Umbilical cord (tissue), 2 donors: Measurements from ENCODE around the gene SHOX. TPM values are rescaled to one million over a fixed set of nuclear protein-coding genes. Genes with fewer than 3 reads are reported as not detected.
"Not testable (repeated sequence)": the region's sequence is repeated elsewhere in the genome, so short reads cannot be mapped to it uniquely, and the experiment has no call there.

Experiments
- DNase-seq: peaks from one replicate; pipeline ENCODE4 v3.0.0-alpha.2; 2015; ENCODE audit warnings: low spot score
- total RNA-seq: library from RNA; depleted of rRNA; stranded (reverse); fragments of >200 nt; gene quantifications from one replicate; pipeline ENCODE4 v1.2.3, GENCODE V29; 2014; ENCODE audit warnings: low replicate concordance; ENCODE audit not compliant: insufficient read depth

The SHOX gene
- 0.96 TPM for total RNA-seq

DNA sequence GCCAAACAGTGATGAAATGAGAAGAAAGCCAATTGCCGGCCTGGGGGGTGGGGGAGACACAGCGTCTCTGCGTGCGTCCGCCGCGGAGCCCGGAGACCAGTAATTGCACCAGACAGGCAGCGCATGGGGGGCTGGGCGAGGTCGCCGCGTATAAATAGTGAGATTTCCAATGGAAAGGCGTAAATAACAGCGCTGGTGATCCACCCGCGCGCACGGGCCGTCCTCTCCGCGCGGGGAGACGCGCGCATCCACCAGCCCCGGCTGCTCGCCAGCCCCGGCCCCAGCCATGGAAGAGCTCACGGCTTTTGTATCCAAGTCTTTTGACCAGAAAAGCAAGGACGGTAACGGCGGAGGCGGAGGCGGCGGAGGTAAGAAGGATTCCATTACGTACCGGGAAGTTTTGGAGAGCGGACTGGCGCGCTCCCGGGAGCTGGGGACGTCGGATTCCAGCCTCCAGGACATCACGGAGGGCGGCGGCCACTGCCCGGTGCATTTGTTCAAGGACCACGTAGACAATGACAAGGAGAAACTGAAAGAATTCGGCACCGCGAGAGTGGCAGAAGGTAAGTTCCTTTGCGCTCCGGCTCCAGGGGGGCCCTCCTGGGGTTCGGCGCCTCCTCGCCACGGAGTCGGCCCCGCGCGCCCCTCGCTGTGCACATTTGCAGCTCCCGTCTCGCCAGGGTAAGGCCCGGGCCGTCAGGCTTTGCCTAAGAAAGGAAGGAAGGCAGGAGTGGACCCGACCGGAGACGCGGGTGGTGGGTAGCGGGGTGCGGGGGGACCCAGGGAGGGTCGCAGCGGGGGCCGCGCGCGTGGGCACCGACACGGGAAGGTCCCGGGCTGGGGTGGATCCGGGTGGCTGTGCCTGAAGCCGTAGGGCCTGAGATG lies at the start of gene SHOX:
Gene SHOX, plus strand, starts transcription at position 180 of the 885 bp plus-strand sequence. Its CDS starts 107 bp downstream, at position 287.
- no peak for DNase-seq

GRCh38 chrX:581066-581465 lies 49.5 kb upstream of the SHOX start:
- no peak for DNase-seq

GRCh38 chrX:581720-582298 lies 48.8 kb upstream of the SHOX start:
- no peak for DNase-seq

- no peak for DNase-seq
Measured at GRCh38 chrX:584572-584971, 46.0 kb upstream of the SHOX start.

GRCh38 chrX:585115-585808 lies 45.3 kb upstream of the SHOX start:
- DNase-seq, result no peak

- no peak for DNase-seq
Measured at GRCh38 chrX:586351-586750, 44.2 kb upstream of the SHOX start.

DNA sequence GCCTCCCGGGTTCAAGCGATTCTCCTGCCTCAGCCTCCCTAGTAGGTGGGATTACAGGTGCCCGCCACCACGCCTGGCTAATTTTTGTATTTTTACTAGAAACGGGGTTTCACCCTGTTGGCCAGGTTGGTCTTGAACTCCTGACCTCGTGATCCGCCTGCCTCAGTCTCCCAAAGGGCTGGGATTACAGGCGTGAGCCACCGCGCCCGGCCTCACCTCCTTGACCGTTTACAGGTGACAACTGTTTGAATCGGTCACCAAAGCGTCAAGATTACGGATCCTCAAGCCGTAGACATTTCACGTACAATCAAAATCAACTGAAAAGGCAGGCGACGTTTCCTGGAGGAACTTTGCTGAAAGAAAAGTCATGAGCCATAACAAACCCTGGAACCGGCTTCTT lies 41.3 kb upstream of the SHOX start:
- DNase-seq, result not testable (repeated sequence)

DNA sequence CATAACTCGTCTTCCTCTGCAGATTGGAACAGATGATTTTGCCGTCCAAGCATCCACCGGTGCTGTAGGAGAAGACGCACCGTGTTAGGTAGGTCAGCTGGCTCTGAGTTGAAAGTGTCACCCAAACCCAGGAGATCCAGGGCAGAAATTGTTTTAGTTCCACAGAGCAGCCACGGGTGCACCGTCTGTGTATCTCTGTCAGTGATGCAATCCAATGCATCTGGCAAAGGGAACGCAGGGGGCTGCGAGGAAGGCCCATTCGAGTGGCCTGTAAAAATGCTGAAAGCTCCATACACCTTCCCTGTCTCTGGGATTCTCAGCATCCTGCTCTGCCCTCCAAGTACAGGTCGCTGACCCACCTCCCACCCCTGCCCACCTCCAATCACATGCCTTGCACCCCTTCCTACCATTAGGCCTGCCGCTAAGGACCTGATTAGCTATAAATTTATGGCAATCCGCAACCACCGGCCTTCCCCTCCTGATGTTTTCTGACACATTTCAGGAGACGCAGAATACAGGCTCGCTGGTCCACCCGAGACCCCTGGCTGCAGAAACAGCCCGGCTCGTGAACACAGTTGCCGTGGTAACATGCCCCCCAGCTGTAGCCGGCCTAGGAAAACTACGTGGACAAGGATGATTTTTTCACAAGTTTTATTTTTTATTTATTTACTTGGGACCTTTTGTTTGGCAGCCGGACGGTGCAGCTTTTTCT lies 39.7 kb upstream of the SHOX start:
- no peak for DNase-seq

DNA sequence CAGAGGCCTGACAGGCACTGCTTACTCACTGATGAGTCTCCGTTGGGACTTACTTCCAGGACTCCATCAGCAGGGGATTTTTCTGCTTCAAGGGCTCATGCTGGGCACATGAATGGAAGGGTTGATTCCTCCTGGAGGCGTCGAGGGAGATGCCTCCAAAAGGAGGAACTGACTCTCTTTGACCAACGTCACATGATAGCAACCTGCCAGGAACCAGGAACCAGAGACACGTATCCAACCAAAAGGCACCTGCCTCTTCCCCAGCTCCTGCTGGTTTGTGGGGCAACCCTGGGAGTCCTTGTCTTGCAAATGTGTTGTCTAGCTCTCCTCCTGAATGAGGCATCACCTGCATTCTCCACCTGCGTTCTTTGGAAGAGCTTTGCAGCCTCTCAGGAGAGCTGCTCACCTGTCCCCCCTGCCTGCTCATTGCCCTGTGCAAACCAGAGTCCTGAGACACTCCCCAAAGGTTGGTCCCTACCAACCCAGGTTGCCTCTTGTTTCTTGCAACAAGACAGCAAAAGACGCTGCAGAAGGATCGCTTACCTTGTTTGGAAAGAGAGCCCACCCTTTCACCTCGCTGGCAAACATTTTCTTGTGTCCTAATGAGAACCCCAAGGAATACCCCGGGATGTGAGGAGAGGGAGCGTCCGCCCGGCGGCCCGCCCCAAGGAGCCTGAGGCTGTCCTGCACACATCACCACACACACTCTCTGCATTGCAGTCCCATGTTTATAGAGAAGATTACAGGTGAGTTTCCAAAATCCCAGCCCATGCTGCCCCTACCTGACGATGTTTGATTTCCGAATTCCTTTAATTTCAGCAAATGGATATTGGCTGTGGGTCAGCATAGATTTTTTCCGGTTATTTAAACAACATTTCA lies 30.5 kb upstream of the SHOX start:
- no peak for DNase-seq

GRCh38 chrX:603029-603428 lies 27.6 kb upstream of the SHOX start:
- not testable (repeated sequence) for DNase-seq

DNA sequence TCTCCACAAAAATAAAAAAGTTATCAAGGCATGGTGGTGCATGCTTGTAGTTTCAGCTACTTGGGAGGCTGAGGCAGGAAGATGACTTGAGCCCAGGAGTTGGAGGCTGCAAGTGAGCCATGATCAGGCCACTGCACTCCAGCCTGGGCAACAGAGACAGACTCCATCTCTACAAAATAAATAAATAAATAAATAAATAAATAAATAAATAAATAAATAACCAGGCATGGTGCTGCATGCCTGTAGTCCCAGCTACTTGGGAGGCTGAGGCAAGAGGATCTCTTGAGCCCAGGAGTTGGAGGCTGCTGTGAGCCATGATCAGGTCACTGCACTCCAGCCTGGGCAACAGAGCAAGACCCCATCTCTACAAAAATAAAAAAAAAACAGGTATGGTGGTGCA lies 26.0 kb upstream of the SHOX start:
- not testable (repeated sequence) for DNase-seq

DNA sequence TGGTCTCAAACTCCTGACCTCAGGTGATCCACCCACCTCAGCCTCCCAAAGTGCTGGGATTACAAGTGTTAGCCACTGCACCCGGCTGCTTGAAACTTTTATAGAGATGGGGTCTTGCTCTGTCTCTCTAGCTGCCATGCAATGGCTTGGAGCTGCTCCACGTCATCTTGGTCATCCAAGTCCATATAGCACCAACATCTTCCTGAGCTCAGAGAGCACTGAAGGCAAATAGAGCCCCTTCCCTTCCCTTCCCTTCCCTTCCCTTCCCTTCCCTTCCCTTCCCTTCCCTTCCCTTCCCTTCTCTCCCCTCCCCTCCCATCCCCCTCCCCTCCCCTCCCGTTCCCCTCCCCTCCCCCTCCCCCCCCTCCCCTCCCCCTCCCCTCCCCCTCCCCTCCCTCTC lies 22.5 kb upstream of the SHOX start:
- DNase-seq, result not testable (repeated sequence)

DNA sequence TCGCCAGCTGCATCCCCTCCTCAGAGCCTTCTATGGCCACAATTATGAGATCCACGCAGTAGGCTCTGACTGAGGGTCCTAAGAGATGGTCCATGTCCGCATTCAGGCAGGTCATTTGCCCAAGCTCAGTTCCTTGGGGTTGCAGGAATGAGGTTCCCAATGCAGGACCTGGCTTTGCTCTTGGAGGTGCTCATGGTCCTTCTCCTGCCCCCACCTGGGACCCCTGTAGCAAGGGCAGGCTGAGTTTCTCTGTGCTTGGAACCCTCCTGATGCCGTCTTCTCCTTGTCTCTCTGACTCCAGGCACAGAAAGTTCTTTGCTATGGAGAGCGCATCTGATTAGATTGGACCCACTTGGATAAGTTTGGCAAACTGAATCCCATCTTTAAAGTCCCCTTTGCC lies 16.5 kb upstream of the SHOX start:
- no peak for DNase-seq

DNA sequence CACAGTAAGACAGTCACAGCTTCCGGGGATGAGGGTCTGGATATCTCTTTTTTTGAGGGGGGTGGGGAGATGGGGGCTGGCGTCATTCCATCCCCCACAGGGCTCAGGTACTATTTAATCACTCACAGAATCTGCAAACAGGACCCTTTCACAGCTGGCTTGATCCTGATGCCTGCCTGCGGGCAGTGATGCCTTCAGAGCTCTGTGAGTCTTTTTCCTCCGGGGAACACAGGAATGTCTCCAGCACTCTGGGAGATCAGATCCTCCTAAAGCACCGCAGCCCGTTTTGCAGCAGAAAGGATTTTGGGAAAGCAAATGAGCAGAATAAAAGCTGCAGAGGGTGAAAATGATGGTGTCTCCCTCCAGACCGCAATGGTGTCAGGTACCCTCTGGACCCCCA lies 13.2 kb upstream of the SHOX start:
- no peak for DNase-seq

- no peak for DNase-seq
Measured at GRCh38 chrX:617891-618290, 12.7 kb upstream of the SHOX start.

GRCh38 chrX:618304-618703 lies 12.3 kb upstream of the SHOX start:
- DNase-seq, result not testable (repeated sequence)

DNA sequence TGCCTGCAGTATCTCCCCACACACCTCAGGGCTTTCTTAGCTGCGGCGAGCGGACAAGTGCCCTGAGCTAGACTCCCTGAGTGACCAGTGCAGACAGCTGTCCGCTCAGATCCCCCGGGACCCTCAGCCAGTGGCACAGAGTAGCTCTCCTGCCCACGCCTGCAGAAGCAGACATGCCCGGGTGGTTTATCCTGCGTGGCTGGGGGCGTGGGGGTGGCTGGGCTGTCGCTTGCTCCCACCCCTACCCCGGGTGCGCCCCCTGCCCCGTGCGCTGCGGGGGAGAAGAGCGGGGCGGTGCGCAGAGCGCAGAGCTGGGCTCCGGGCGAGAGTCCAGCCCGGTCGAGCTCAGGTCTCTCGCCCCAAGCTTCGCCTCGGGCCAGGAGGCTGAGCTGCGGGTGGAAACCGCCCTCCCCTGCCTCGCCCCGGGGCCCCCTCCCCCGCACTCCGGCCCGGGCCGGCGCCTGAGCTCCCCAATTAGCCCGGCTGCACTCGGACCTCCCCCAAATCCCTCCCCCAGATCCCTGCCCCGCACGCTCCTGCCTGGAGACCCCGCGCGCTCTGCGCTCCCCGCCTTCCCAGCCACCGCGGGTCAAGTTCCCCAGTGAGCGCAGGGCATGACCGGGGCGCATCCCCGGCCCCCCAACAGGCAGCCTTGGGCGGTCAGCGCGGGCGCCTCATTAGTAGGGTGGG lies 11.7 kb upstream of the SHOX start:
- DNase-seq, result no peak

GRCh38 chrX:619451-619811 lies 11.2 kb upstream of the SHOX start:
- no peak for DNase-seq

DNA sequence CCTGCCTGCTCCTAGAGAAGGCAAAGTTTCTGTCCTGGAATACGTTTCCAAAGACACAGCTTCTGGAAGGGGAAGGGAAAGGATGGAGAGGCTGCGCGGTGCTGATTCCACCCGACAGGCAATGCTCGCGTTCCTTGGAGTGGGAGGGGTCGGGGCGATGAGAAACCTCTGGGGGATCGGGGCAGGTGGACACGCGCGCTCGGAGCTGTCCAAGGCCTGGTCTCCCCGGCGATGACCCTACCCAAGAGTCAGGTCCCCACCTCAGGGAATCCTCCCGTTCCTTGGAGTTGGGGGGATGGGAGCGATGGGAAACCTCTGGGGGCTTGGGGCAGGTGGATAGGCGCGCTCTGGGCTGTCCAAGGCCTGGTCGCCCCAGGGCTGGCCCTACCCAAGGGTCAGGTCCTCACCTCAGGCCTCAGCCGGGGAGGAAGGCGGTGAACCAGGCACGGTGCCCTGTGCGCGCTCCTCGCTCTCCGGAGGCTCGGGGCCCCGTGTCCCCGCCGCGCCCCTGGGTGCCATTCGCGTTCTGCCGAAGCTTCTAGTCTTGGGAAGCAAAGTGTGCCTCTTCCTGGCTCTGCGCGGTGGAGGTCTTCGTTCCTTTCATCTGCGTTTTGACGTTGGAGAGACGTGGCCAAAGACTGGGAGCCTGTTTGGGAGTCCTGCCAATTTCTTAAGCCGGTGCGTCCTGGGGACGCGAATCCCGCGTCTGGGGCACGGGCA lies 10.6 kb upstream of the SHOX start:
- DNase-seq, result no peak
